CD14-positive monocyte (primary cell): Measurements from ENCODE around the gene CBLC. TPM values are rescaled to one million over a fixed set of nuclear protein-coding genes. Genes with fewer than 3 reads are reported as not detected.
A peak's percentile ranks its signal among the peaks of the same experiment; 100 is the strongest.

Experiments
- DNase-seq, 3 donors: peaks; one replicate each; pipeline ENCODE4 v3.0.0-alpha.2; 2011 to 2022
- H2AFZ ChIP-seq: 2 replicates; pipeline ENCODE4 v1.6.0; 2012; ENCODE audit warnings: mild to moderate bottlenecking, low read depth, low read length, inconsistent platforms; ENCODE audit not compliant: insufficient read depth, poor library complexity, severe bottlenecking
- H3K27ac ChIP-seq, 2 donors: 1 replicate in 1 of 2; 2 replicates in 1 of 2; pipeline ENCODE4 v1.5.1; 2012 to 2013; ENCODE audit warnings: low read length in 2 of 2, control low read depth in 1 of 2, inconsistent platforms in 1 of 2, low read depth in 1 of 2, mild to moderate bottlenecking in 1 of 2
- H3K27me3 ChIP-seq, 2 donors: one replicate each; pipeline versions ENCODE4 v1.6.0 to v1.6.1; 2011 to 2013; ENCODE audit warnings: low read length in 2 of 2; ENCODE audit not compliant: control insufficient read depth in 2 of 2, insufficient read depth in 2 of 2
- H3K36me3 ChIP-seq, 2 donors: replicated peaks in 1 of 2; 1 replicate in 1 of 2; 2 replicates in 1 of 2; pipeline versions ENCODE4 v1.5.1 to v1.6.1; 2012 to 2013; ENCODE audit warnings: low read length in 2 of 2, control low read depth in 1 of 2, inconsistent platforms in 1 of 2, mild to moderate bottlenecking in 1 of 2; ENCODE audit not compliant: insufficient read depth in 2 of 2, control insufficient read depth in 1 of 2
- H3K4me1 ChIP-seq, 2 donors: 1 replicate in 1 of 2; 2 replicates in 1 of 2; pipeline versions ENCODE4 v1.5.1 to v1.6.1; 2012 to 2013; ENCODE audit warnings: low read length in 2 of 2, control low read depth in 1 of 2, inconsistent platforms in 1 of 2, mild to moderate bottlenecking in 1 of 2, moderate library complexity in 1 of 2; ENCODE audit not compliant: insufficient read depth in 2 of 2, control insufficient read depth in 1 of 2
- H3K4me2 ChIP-seq: replicated peaks from 2 replicates; pipeline ENCODE3; 2012; ENCODE audit warnings: low read length, moderate library complexity, mild to moderate bottlenecking; ENCODE audit not compliant: poor library complexity, severe bottlenecking; ENCODE audit errors: extremely low read depth
- H3K4me3 ChIP-seq, 3 experiments: fragments of 200-600 bp in 1 of 3; sonication (generic) in 1 of 3; replicated peaks in 1 of 3; 1 replicate in 2 of 3; 2 replicates in 1 of 3; pipeline ENCODE4 v1.5.1; 2011 to 2013; ENCODE audit warnings: low read length in 3 of 3, mild to moderate bottlenecking in 3 of 3, control low read depth in 2 of 3, low read depth in 2 of 3, inconsistent platforms in 1 of 3, moderate library complexity in 1 of 3
- H3K79me2 ChIP-seq: 2 replicates; pipeline ENCODE4 v1.6.0; 2012; ENCODE audit warnings: mild to moderate bottlenecking, control low read depth, inconsistent platforms, low read length, moderate library complexity; ENCODE audit not compliant: insufficient read depth
- H3K9ac ChIP-seq: 2 replicates; pipeline ENCODE4 v1.6.0; 2017; ENCODE audit warnings: low read length, mild to moderate bottlenecking; ENCODE audit not compliant: insufficient read depth, poor library complexity, severe bottlenecking
- H3K9me3 ChIP-seq, 2 donors: replicated peaks in 1 of 2; 1 replicate in 1 of 2; 2 replicates in 1 of 2; pipeline versions ENCODE4 v1.5.1 to v1.6.1; 2012 to 2013; ENCODE audit warnings: low read length in 2 of 2, control low read depth in 1 of 2; ENCODE audit not compliant: control insufficient read depth in 1 of 2, insufficient read depth in 1 of 2
- H4K20me1 ChIP-seq: 2 replicates; pipeline ENCODE4 v1.6.0; 2012; ENCODE audit warnings: mild to moderate bottlenecking, low read length, control low read depth, moderate library complexity; ENCODE audit not compliant: insufficient read depth
- H3K27ac Mint-ChIP-seq, 7 donors: one replicate each; pipeline ENCODE4 v1.8.0; 2020; ENCODE audit warnings: mild to moderate bottlenecking in 7 of 7, mixed read lengths in 7 of 7, moderate library complexity in 6 of 7, inconsistent platforms in 2 of 7
- H3K27me3 Mint-ChIP-seq, 3 donors: one replicate each; pipeline ENCODE4 v1.8.0; 2021 to 2022; ENCODE audit warnings: low read depth in 3 of 3, mild to moderate bottlenecking in 3 of 3, mixed read lengths in 3 of 3, moderate library complexity in 3 of 3, inconsistent platforms in 1 of 3
- H3K36me3 Mint-ChIP-seq, 2 donors: one replicate each; pipeline ENCODE4 v1.8.0; 2020; ENCODE audit warnings: mixed read lengths in 2 of 2, inconsistent platforms in 1 of 2, mild to moderate bottlenecking in 1 of 2
- H3K4me1 Mint-ChIP-seq: one replicate; pipeline ENCODE4 v1.8.0; 2020; ENCODE audit warnings: mild to moderate bottlenecking, mixed read lengths
- H3K4me3 Mint-ChIP-seq, 2 donors: one replicate each; pipeline ENCODE4 v1.8.0; 2020; ENCODE audit warnings: mild to moderate bottlenecking in 2 of 2, mixed read lengths in 2 of 2, moderate library complexity in 1 of 2
- H3K9me3 Mint-ChIP-seq, 7 donors: one replicate each; pipeline ENCODE4 v1.8.0; 2020 to 2022; ENCODE audit warnings: mixed read lengths in 7 of 7, mild to moderate bottlenecking in 6 of 7, moderate library complexity in 6 of 7, inconsistent platforms in 2 of 7
- CTCF ChIP-seq: fragments of 200-600 bp; IDR thresholded peaks from one replicate; pipeline ENCODE4 v1.8.0; 2022; ENCODE audit warnings: antibody characterized with exemption, mild to moderate bottlenecking
- WGBS: methylation state at CpG from one replicate; pipeline ENCODE4 v1.1.5; 2013; ENCODE audit warnings: missing lambda C conversion rate; ENCODE audit not compliant: insufficient coverage; 5-methylcytosine and 5-hydroxymethylcytosine counted together
- intact Hi-C, 2 donors: fragments of 100-400 bp; cut with micrococcal nuclease; formaldehyde crosslinking; loops; one replicate each; pipeline versions ENCODE4 v1.15.0 to v1.15.1; 2023
- polyA plus RNA-seq, 3 donors: library from polyadenylated mRNA; depleted of rRNA in 1 of 3; unstranded in 2 of 3; stranded (reverse) in 1 of 3; fragments of 300-500 nt in 2 of 3; fragments of >200 nt in 1 of 3; fragmentation: Illumina TruSeq in 2 of 3; gene quantifications; 1 replicate in 2 of 3; 2 replicates in 1 of 3; pipeline ENCODE4 v1.2.3, GENCODE V29; 2012 to 2021

CBLC gene
- polyA plus RNA-seq, 3 donors, result not detected

GRCh38 chr19:44845612-44846454 is 68.1 kb downstream of the CBLC start, which contains the start of gene NECTIN2:
Gene NECTIN2 (plus strand): TSS chr19:44846297. CDS start chr19:44846526, 229 bp downstream.
- peak within 1 kb of the TSS; percentile 76 to 99 (median 95) for H3K27ac Mint-ChIP-seq
- Histone ChIP-seq H3K4me2 (peak within 1 kb of the TSS; percentile 98), H3K79me2 (no peaks in the 10 kb centered on the region), H3K9me3 (no peaks in the 10 kb centered on the region), H3K4me3 (peak within 1 kb of the TSS; percentile 47 to 94 (median 85)), H3K27ac (peak within 1 kb of the TSS; percentile 24 to 80), H3K36me3 (no peaks in the 10 kb centered on the region), H2AFZ (peak within 1 kb of the TSS; percentile 85), H3K4me1 (peaks cover 45 to 55% of the 10 kb centered on the region in 2 donors), H3K9ac (peak within 1 kb of the TSS; percentile 76), H4K20me1 (peaks cover 36% of the 10 kb centered on the region), H3K27me3 (peaks cover 0 to 3% of the 10 kb centered on the region in 2 donors)
- H3K27me3 Mint-ChIP-seq, result peaks cover 14 to 26% (median 26%) of the 10 kb centered on the region in 3 donors
- peaks cover 38% of the 10 kb centered on the region for H3K4me1 Mint-ChIP-seq
- WGBS, result under 1% methylated on average over 57 of the region's 67 CpGs
- intact Hi-C loops, result loop anchor here (2.0 to 10.0 kb wide), 7 partner anchors 45 to 271 kb away; partner anchors contain the start of genes CLPTM1 (in 1 of the 2) and TOMM40 (in 1 of the 2)
- peaks cover 0 to 6% of the 10 kb centered on the region in 2 donors for H3K36me3 Mint-ChIP-seq
- H3K4me3 Mint-ChIP-seq, result peak within 1 kb of the TSS; percentile 96 to 98
- peaks cover 0 to 3% (median 0%) of the 10 kb centered on the region in 7 donors for H3K9me3 Mint-ChIP-seq
- TF ChIP-seq CTCF, result peak; percentile 3
- DNase-seq, result peak; percentile 89 to 95 (median 93)

GRCh38 chr19:44846455-44847143 is 68.9 kb downstream of the CBLC start:
- Mint-ChIP-seq H3K27ac (peak overlapping the region in 6 of 7 donors; percentile 54 to 91 (median 74)), H3K9me3 (peaks cover 0 to 3% (median 0%) of the 10 kb centered on the region in 7 donors), H3K4me1 (peaks cover 41% of the 10 kb centered on the region), H3K4me3 (peak overlapping the region; percentile 96 to 98), H3K27me3 (peaks cover 14 to 28% (median 26%) of the 10 kb centered on the region in 3 donors), H3K36me3 (peaks cover 4 to 6% of the 10 kb centered on the region in 2 donors)
- no peak for TF ChIP-seq CTCF
- Histone ChIP-seq H3K36me3 (no peaks in the 10 kb centered on the region), H3K4me2 (peak overlapping the region; percentile 98), H3K27ac (peak overlapping the region in 1 of 2 donors; percentile 80), H4K20me1 (peaks cover 38% of the 10 kb centered on the region), H3K27me3 (peaks cover 0 to 3% of the 10 kb centered on the region in 2 donors), H3K79me2 (no peaks in the 10 kb centered on the region), H3K9ac (peak overlapping the region; percentile 76), H2AFZ (peak overlapping the region; percentile 61), H3K4me3 (peak overlapping the region; percentile 47 to 94 (median 85)), H3K9me3 (no peaks in the 10 kb centered on the region), H3K4me1 (peaks cover 45 to 55% of the 10 kb centered on the region in 2 donors)
- DNase-seq, result peak in 1 of 3 donors; percentile 17
- intact Hi-C loops, result loop anchor here (2.0 to 10.0 kb wide), 6 partner anchors 44 to 272 kb away; partner anchors contain the start of genes CLPTM1 (in 1 of the 2) and TOMM40 (in 1 of the 2)
- 0% methylated on average over 30 of the region's 51 CpGs for WGBS
